SH-SY5Y (cell line): Measurements from ENCODE around the gene FAM24A.

Experiments used
- GATA2 ChIP-seq: IDR thresholded peaks from 2 replicates; pipeline ENCODE4 v1.6.1; 2011; ENCODE audit warnings: mild to moderate bottlenecking, low read depth, low read length
- GATA3 ChIP-seq: IDR thresholded peaks from 2 replicates; pipeline ENCODE4 v1.6.1; 2011; ENCODE audit warnings: low read depth, mild to moderate bottlenecking, low read length, moderate library complexity

Gene FAM24A

DNA sequence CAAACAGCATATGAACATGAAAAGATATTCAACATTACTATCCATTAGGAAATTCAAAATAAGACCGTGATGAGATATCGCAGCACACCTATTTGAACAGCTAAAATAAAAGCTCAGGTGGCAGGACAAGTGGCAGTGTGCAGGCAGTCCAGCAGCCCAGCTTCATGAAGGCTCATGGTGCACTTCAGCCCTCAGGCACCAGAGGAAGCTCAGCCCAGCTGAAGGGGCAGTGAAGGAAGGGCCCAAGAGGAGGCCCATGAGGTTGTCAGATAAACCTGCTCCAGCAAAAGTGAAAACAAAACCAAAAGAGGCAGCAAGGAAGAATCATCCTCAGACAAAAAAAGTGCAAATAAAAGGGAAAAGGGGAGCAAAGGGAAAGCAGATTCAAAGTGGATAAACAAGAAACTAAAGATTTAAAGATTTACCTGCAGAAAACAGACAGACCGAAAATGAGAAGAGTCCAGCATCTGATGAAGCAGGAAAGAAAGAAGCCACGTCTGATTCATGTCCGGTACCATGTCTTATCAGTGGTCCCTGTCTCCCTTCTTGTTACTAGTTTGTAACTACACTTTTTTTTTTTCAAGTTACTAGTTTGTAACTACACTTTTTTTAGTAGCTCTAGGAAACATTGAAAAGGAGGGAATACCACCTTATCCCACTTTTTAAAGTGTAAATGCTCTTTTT is 16.0 kb upstream of the FAM24A start:
- no peak for TF ChIP-seq GATA2
- TF ChIP-seq GATA3, result no peak

DNA sequence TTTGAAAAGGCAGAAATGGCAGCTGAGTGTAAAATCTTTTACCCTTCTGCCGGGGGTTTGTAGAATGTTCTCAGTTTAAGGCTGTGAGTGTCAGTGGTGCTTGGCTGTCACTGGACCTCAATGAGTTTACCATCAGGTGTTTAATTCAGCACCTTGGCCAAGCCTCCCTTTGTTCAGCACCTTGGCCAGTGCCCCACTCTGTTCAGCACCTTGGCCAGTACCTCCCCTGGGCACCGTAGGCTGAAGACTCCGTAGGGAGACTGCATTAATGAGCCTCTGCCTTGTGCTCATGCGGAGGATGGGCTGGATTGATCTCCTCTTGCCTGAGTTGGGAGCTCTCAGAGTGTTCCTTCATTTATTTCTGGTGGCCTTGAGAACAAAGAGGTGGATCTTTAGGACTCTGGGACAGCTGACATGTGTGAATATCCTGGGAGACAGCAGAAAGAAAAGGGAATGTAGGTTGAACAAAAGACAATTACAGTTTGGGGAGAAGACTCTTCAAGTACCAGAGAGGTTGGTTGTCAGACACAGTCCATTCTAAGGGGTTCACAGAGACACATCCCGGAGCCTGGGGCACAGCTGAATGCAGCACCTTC is 1.6 kb downstream of the FAM24A start:
- TF ChIP-seq GATA2 (no peak), GATA3 (no peak)

DNA sequence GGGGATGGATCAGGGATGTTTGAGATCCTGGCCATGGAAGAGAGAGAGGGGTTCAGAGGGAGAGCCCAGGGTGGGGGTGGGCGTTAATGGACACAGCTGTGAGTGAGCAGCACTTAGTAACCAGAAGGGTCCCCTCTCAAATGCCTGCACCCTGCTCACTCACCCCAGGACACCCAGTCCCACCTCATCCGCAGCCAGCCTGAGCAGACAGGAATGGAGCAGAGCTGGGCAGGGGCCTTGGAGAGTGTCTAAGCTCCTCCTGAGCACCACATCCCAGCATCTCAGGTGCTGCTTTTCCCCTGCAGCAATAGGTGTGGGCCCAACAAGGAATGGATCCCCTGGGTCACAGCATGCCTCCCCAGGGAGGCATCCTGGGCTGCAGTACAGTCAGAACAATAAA is 5.3 kb downstream of the FAM24A start:
- TF ChIP-seq GATA2 (no peak), GATA3 (no peak)

GRCh38 chr10:122930140-122930539 is 19.7 kb downstream of the FAM24A start:
- TF ChIP-seq GATA2 (no peak), GATA3 (no peak)

GRCh38 chr10:122931088-122931906 is 20.9 kb downstream of the FAM24A start:
- no peak for TF ChIP-seq GATA2

- TF ChIP-seq GATA3 (no peak), GATA2 (no peak)
Observed at GRCh38 chr10:122939133-122939855, 28.9 kb downstream of the FAM24A start.

- TF ChIP-seq GATA3, result no peak
- no peak for TF ChIP-seq GATA2
Observed at GRCh38 chr10:122939856-122940543, 29.6 kb downstream of the FAM24A start.

DNA sequence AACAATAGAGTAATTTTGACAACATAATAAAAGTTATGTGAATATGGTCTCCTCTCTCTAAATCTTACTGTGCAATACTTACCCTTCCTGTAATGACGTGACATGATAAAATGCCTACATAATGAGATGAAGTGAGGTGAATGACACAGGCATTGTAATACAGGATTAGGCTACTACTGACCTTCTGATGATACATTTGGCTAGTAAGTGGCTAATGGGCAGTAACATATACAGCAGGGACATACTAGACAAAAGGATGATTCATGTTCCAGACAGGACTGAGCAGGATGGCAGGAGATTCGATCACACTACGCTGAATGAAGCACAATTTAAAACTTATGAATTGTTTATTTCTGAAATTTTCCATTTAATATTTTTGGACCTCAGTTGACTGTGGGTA is 38.9 kb downstream of the FAM24A start:
- TF ChIP-seq GATA2 (no peak), GATA3 (no peak)

DNA sequence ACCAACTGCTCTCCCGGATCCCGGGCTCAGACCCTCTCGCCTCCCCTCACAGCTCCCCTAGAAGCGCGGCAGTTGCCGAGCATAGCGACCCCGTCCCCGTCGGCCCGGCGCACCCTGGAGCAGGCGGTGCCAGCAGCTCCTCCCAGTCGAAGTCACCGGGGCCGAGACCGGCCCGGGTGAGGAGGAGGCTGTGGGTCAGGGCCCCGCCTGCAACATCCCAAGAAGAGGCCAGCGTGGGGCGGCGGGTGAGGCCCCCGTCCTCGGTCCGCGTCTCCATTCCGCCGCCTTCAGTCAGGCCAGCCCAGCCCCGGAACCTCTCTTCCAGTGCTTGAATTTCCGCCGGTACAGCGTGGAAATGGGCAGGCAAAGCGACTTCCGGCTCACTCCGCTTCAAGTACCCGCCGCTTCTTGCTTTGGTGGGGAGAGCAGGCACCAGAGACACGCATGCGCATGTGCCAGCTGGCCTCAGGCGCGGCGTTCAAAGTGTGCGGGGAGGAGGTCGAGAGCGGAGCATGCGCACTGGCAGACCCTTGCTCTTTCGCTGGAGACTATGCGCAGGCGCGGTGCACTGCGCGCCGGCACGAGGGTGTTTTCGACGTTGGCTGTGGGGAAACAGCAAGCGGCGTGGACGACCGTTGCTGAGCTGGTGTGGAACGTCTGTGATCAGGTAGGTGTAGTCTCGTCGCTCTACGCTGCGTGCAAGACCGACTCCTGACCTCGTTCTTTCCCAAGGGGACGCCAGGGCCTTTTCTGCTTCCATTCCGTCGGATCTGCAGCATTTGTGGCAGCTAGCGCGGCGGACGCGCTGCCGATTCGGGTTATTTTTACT is 43.7 kb downstream of the FAM24A start, which contains the start of gene C10orf88:
TSS of gene C10orf88 (minus strand) at position 326 of the 829 bp plus-strand sequence. CDS start at position 277, 49 bp downstream.
- no peak for TF ChIP-seq GATA2
- no peak for TF ChIP-seq GATA3

GRCh38 chr10:122954731-122955050 is 44.3 kb downstream of the FAM24A start:
- TF ChIP-seq GATA3 (no peak), GATA2 (no peak)

- TF ChIP-seq GATA3 (no peak), GATA2 (no peak)
Observed at GRCh38 chr10:122955892-122956291, 45.5 kb downstream of the FAM24A start.

DNA sequence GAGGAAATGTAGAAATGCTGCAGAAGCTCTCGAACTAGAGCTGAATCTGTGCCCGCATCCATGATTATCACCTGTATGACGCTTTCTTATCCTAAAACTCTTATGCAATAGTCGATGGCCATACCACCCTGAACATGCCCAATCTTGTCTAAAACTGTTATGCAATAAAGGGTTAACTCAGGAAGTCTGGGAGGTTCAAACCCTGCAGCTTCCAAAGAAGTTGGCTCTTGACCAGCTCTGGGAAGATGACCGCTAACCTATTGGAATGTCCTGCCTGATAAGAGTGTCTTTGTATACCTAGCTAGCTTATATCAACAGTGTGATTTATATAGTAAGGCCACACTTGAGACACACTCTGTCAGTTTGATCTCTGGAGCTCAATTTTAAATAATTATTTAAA is 47.1 kb downstream of the FAM24A start:
- TF ChIP-seq GATA2 (no peak), GATA3 (no peak)

- TF ChIP-seq GATA2 (no peak), GATA3 (no peak)
Observed at GRCh38 chr10:122962405-122962804, 52.0 kb downstream of the FAM24A start.
